ENCODE results near the gene PLVAP.

The PLVAP gene

DNA sequence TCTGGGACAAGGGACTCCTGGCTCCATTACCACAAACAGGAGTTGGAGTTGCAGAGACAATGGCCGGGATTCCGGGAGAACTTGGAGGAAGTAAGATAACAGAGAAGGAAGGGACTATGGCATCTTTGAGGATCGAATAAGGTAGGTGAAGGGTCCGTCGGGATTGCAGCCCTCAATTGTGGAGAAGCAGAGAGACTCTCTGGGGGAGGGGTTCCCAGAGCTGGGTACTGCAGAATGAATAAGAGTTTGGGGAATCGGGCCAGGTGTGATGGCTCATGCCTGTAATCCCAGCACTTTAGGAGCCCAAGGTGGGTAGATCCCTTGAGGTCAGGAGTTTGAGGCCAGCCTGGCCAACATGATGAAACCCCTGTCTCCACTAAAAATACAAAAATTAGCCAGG lies 24.5 kb upstream of the PLVAP start:
- no peak for TF ChIP-seq CTCF (IDR thresholded peaks at IDR 0.05; ENCODE audit: control insufficient read depth, insufficient read depth, low read depth, low read length, missing control alignments)
- DNase-seq (ENCODE audit: low read depth), result no peak
- H3K4me3 ChIP-seq (ENCODE audit: control insufficient read depth, low read depth, low read length), result no peak overlapping the region

GRCh38 chr19:17398902-17399527 lies 21.9 kb upstream of the PLVAP start:
- no peak for DNase-seq (ENCODE audit: low read depth)
- no peak for TF ChIP-seq CTCF (IDR thresholded peaks at IDR 0.05; ENCODE audit: control insufficient read depth, insufficient read depth, low read depth, low read length, missing control alignments)
- no peak overlapping the region for H3K4me3 ChIP-seq (ENCODE audit: control insufficient read depth, low read depth, low read length)

- TF ChIP-seq CTCF (IDR thresholded peaks at IDR 0.05; ENCODE audit: control insufficient read depth, insufficient read depth, low read depth, low read length, missing control alignments), result peak; percentile 79
- H3K4me3 ChIP-seq (ENCODE audit: control insufficient read depth, low read depth, low read length), result no peak overlapping the region
- DNase-seq (ENCODE audit: low read depth), result no peak
Measured at GRCh38 chr19:17394891-17395415, 17.8 kb upstream of the PLVAP start.

- DNase-seq (ENCODE audit: low read depth), result no peak
- H3K4me3 ChIP-seq (ENCODE audit: control insufficient read depth, low read depth, low read length), result no peak within 1 kb of the TSS
- TF ChIP-seq CTCF (IDR thresholded peaks at IDR 0.05; ENCODE audit: control insufficient read depth, insufficient read depth, low read depth, low read length, missing control alignments), result no peak
Measured at GRCh38 chr19:17393914-17394313, 16.8 kb upstream of the PLVAP start, which contains the start of gene CCDC194. CCDC194 (minus strand) TSS chr19:17394196; CDS start chr19:17394158, 38 bp downstream.

- DNase-seq (ENCODE audit: low read depth), result no peak
- no peak for TF ChIP-seq CTCF (IDR thresholded peaks at IDR 0.05; ENCODE audit: control insufficient read depth, insufficient read depth, low read depth, low read length, missing control alignments)
Measured at GRCh38 chr19:17393002-17393401, 15.9 kb upstream of the PLVAP start.

DNA sequence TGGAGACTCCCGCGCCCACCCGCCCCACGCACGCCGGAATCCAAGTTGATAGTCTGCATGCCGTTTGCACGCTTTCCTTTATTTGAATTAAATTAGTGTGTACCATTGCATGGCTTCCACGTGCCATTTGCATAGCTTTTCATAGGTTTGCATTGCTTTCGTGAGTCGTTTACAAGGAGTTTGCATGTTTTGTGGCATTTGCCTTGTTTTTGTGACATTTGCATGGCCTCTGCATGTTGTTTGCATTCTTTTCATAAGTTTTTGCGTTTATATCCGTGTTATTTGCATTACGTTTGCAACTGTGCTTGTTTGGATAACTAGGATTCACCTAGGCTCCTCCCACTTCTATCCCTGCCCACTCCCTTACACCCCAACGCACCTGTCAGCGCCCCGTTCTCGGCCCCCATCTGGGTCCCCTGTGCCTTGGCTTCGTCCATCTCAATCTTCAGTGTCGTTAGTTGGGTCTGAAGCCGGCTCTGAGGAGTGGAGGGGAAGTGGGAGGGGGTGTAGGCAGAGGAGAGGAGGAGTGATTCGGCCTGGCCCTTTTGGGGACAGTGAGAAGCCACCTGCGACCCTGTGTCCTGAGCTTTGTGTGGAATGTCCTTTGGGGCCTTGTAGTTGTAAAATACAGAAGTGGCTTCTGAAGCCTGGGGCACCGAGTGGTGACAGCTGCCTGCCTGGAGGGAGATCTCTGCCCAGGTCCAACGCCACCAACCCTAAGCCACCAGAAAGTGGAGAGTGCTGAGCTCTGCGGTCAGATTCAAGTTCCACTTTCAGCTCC lies 14.4 kb upstream of the PLVAP start:
- TF ChIP-seq CTCF (IDR thresholded peaks at IDR 0.05; ENCODE audit: control insufficient read depth, insufficient read depth, low read depth, low read length, missing control alignments), result no peak
- no peak for DNase-seq (ENCODE audit: low read depth)
- peak overlapping the region; percentile 29 for H3K4me3 ChIP-seq (ENCODE audit: control insufficient read depth, low read depth, low read length)

More at GRCh38 chr19:17393002-17393401, 15.9 kb upstream of the PLVAP start:
- no peak overlapping the region for H3K4me3 ChIP-seq (ENCODE audit: control insufficient read depth, low read depth, low read length)
